GM21576 (cell line): ENCODE measurements around the gene SERAC1.

Source experiments
- ATAC-seq: cut with Tn5 transposase; IDR thresholded peaks from one replicate; pipeline ENCODE4 v1.9.1; 2021; ENCODE audit warnings: mild to moderate bottlenecking, moderate library complexity; ENCODE audit not compliant: unreplicated experiment

The SERAC1 gene

DNA sequence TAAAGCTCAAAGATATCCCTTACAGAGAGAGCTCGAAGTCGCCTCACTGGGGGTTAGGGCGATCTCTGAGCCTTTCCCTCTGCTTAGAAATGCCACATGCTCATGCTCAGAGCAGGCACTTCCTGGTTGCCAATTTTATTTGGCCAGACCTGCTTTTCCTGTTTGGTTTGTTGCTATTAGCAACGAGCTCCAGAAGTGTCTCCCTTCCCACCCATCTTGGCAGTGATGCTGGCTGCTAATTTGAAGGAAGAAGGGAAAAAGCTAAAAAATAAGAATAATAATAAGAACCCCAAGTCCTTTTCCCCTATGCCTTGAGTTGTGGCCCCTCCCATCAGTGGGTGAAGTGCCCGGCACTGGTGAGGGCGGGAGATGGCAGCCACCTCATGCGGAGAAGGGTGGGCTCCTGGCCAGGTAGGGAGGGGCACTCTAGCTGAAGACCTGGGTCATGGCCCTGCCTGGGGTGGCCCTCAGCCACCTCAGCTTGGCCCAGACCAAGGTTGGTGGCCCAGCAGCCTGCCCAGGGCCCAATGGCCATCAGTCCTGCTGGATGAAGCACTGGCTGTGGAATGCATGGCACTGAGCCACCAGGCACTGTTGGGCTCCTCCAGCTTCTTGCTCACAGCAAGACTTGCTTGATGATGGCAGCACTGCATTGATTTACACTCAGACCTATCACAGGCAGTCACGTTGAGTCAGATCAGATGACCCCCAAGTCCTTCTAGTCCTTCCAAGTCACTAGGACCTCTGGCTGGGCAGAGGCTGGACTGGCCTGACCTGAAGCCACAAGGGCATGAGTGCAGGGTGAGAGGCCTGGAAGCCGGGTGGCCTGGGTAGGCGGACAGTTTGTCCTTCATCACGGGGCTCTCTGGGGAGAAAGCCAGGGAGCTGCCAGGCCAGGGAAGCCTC, 107.4 kb downstream of the SERAC1 start:
- no peak for ATAC-seq
